ENCODE data around the gene TGFBR1.
"Not testable (repeated sequence)": the region's sequence is repeated elsewhere in the genome, so short reads cannot be mapped to it uniquely, and the experiment has no call there.

Gene TGFBR1

DNA sequence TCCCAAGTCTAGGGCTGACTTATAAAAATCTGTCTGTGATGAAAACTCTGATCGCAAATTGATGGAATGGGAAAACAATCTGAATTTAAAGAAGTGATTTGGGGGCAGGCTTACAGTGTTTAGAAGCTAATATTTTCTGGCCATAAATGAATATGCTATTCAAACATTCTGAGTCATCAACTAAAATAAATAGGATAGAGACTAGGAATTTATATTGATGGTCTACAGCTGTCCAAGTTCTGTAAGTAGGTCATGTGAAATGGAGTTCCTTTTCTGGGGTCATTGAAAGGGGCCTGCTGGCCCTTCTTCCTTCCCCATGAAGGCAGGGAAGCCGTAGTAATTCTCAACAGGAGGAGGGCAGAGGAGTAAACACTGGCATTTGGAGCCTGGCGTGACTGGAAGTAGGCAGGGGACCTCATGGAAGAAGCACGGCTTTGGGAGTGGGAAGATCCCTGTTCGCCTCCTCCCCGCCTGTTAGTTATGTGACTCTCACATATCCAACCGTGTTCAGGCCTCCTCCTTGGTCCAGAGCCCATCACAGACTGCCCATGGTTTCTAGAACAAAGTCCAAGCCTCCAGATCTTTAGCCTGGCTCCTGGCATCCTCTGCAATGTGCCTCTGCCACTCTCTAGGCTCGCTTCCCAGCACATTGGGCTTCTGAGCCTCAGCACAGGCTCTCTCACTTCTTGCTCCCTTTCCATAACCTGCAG lies 85.1 kb downstream of the TGFBR1 start:
- TF ChIP-seq, protein P1, sequence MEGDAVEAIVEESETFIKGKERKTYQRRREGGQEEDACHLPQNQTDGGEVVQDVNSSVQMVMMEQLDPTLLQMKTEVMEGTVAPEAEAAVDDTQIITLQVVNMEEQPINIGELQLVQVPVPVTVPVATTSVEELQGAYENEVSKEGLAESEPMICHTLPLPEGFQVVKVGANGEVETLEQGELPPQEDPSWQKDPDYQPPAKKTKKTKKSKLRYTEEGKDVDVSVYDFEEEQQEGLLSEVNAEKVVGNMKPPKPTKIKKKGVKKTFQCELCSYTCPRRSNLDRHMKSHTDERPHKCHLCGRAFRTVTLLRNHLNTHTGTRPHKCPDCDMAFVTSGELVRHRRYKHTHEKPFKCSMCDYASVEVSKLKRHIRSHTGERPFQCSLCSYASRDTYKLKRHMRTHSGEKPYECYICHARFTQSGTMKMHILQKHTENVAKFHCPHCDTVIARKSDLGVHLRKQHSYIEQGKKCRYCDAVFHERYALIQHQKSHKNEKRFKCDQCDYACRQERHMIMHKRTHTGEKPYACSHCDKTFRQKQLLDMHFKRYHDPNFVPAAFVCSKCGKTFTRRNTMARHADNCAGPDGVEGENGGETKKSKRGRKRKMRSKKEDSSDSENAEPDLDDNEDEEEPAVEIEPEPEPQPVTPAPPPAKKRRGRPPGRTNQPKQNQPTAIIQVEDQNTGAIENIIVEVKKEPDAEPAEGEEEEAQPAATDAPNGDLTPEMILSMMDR (IDR thresholded peaks at IDR 0.05; ENCODE audit: low read depth, low read length) = no peak
- DNase-seq (ENCODE audit: extremely low read depth, low read depth) = no peak

DNA sequence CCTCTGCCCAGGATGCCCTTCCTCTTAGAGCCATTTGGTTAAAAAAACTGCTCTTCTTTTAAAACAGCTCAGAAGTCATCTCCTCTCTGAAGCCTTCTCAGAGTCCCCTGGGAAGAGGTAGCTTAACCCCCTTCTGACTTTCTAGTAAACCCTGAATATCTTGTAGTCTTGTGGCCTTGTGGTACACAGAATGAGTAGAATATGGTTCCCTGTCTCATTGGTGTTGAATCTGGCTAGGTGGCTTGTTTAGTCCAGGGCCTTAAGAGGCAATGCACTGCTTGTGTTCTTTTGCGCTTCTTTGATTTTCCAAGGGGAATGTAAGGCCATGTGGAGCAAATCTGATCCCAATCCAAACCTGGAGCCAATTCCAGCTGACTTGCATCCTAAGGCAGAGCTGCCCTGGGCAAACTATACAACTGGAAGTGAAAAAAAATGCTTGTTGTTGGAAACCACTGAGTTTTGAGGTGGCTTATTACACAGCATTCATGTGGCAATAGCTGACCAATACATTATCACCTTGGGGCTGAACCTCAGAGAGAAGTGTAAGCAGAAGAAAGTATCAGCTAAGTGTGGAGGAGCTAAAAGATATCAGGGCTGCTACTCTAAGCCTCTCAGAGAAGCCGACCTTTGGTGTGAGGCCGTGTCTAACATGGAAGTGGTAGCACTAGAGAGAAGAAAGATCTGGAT lies 85.8 kb downstream of the TGFBR1 start:
- TF ChIP-seq, protein P1 (IDR thresholded peaks at IDR 0.05; ENCODE audit: low read depth, low read length) = no peak
- no peak for DNase-seq (ENCODE audit: extremely low read depth, low read depth)

DNA sequence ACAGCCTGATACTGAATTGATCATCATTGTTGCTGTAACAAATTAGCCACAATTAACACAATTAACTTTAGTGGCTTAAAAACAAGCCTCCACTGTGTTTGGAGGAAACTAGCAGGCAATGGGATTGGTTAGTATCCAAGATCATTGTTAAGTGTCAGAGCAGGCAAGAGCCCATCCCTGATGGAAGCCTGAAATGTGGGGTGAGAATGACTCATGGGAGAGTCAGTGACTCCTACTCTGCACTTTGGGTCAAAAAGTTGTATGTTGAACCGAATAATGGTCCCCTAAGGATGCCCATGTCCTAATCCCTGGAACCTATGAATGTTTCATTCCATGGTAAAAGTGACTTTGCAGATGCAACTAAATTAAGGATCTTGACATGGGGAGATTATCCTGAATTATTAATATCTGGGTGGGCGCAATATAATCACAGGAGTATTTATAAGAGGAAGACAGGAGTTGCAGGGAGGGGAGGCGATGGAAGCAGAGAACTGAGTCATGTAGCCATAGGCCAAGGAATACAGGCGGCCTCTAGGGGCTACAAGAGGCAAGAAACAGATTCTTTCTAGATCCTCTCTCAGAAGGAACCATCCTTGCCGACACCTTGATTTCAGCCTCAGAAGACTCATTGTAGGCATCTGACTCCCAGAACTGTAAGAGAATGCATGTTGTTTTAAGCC lies 88.0 kb downstream of the TGFBR1 start:
- TF ChIP-seq, protein P1 (IDR thresholded peaks at IDR 0.05; ENCODE audit: low read depth, low read length) = no peak

DNA sequence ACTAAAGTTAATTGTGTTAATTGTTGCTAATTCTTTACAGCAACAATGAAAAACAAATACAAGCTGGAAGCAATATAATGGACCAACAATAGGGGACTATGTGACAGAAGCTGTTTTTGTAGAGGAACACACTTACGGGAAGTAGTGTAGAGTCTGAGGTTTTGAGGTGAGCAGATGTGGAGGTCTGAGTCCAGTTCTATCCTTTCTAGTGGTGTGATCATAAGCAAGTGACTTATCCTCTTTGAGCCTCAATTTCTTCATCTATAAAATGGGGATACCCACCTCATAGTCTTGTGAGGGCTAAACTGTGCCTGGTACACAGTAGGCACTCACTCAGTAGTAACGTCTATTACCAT lies 88.5 kb downstream of the TGFBR1 start:
- DNase-seq (ENCODE audit: extremely low read depth, low read depth) = no peak
- TF ChIP-seq, protein P1 (IDR thresholded peaks at IDR 0.05; ENCODE audit: low read depth, low read length) = no peak

More for the DNA sequence above, 88.0 kb downstream of the TGFBR1 start:
- DNase-seq (ENCODE audit: extremely low read depth, low read depth) = no peak

DNA sequence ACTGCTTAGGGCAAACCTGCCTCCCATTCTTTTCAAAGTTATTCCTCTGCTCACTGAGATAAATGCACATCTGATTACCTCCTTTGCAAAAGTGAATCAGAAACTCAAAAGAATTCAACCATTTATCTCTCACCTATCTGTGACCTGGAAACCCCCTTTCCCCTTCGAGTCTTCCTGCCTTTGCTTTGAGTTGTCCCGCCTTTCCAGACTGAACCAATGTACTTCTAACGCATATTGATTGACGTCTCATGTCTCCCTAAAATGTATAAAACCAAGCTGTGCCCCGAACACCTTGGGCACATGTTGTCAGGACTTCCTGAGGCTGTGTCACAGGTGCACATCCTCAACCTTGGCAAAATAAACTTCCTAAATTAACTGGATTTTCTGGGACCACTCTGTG lies 91.6 kb downstream of the TGFBR1 start:
- DNase-seq (ENCODE audit: extremely low read depth, low read depth) = not testable (repeated sequence)

DNA sequence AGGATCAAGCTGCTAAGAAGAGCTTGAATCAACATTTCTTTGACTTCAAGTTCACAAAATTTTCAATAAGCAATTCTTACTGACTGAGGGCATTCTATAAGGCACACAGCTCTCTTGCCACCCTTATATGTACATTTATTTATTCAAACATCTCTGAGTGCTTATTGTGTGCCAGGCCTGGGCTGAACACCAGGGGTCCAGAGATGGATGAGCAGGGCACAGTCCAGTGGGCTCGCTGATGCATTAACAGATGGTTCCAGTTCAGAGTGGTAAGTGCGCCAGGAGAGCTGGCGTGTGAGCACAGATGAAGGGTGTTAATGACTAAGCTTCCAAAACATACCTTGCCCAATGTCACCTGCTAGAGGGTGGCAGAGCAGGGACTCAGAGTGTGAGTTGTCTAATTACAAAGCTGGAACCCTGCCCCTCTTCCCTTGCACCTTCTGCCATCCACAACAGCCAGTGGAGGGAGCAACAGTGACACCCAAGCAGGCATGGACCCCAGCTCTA lies 92.3 kb downstream of the TGFBR1 start:
- TF ChIP-seq, protein P1 (IDR thresholded peaks at IDR 0.05; ENCODE audit: low read depth, low read length) = no peak
- DNase-seq (ENCODE audit: extremely low read depth, low read depth) = no peak

DNA sequence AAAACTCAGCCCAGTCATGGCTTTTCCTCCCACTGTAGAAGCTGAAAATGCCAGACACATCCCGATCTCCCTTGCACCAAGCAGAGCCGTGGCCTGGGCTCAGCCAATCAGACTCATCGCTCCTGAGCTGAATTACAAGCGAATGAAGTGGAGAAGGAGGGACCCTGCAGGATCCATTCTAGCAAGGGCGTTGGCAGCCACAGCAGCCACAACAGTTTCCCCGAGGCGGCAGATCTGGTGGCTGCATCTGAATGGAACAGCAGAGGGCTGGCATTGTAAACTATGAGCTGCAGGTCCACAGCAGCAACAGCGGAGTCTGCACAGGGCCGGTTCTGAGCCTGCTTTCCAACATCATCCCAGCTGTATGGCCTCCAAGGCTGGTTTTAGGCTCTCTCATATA lies 93.1 kb downstream of the TGFBR1 start:
- no peak for DNase-seq (ENCODE audit: extremely low read depth, low read depth)
- TF ChIP-seq, protein P1 (IDR thresholded peaks at IDR 0.05; ENCODE audit: low read depth, low read length) = no peak
